Measurements from ENCODE around the gene MRPS5.
"Not testable (repeated sequence)": the region's sequence is repeated elsewhere in the genome, so short reads cannot be mapped to it uniquely, and the experiment has no call there.

Gene MRPS5

GRCh38 chr2:95041060-95041823 lies 80.4 kb downstream of the MRPS5 start:
- no peak overlapping the region for H3K4me3 ChIP-seq (replicated peaks; ENCODE audit: low read depth, low read length)
- no peak for TF ChIP-seq CTCF (IDR thresholded peaks at IDR 0.05; ENCODE audit: low read length, missing control alignments)
- DNase-seq (ENCODE audit: low read depth): no peak

GRCh38 chr2:95040426-95040825 lies 81.2 kb downstream of the MRPS5 start:
- DNase-seq (ENCODE audit: low read depth): no peak
- no peak for TF ChIP-seq CTCF (IDR thresholded peaks at IDR 0.05; ENCODE audit: low read length, missing control alignments)
- no peak overlapping the region for H3K4me3 ChIP-seq (replicated peaks; ENCODE audit: low read depth, low read length)

DNA sequence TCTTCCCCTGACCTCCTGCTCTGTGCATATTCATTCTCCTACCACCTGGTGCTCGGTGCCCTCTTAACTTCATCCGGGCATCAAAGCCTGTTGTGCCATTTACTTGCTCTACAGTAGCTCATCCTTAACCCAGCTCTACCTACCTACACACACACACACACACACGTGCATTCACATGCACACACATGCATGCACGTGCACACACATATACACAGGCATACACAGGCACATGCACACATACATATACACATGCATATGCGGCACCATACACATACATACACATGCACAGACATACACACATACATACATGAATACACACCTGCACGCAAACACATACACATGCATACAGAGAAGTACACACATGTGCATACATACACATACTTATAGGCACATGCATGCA lies 81.6 kb downstream of the MRPS5 start:
- TF ChIP-seq CTCF (IDR thresholded peaks at IDR 0.05; ENCODE audit: low read length, missing control alignments): no peak
- H3K4me3 ChIP-seq (replicated peaks; ENCODE audit: low read depth, low read length): no peak overlapping the region
- DNase-seq (ENCODE audit: low read depth): no peak

GRCh38 chr2:95039363-95039762 lies 82.2 kb downstream of the MRPS5 start:
- no peak for DNase-seq (ENCODE audit: low read depth)
- H3K4me3 ChIP-seq (replicated peaks; ENCODE audit: low read depth, low read length): no peak overlapping the region
- no peak for TF ChIP-seq CTCF (IDR thresholded peaks at IDR 0.05; ENCODE audit: low read length, missing control alignments)

- TF ChIP-seq CTCF (IDR thresholded peaks at IDR 0.05; ENCODE audit: low read length, missing control alignments): no peak
- H3K4me3 ChIP-seq (replicated peaks; ENCODE audit: low read depth, low read length): no peak overlapping the region
- DNase-seq (ENCODE audit: low read depth): no peak
Measured at GRCh38 chr2:95038635-95039298, 82.8 kb downstream of the MRPS5 start.

GRCh38 chr2:95037841-95038585 lies 83.6 kb downstream of the MRPS5 start:
- not testable (repeated sequence) for H3K4me3 ChIP-seq (replicated peaks; ENCODE audit: low read depth, low read length); DNase-seq (ENCODE audit: low read depth)

GRCh38 chr2:95037384-95037839 lies 84.2 kb downstream of the MRPS5 start:
- TF ChIP-seq CTCF (IDR thresholded peaks at IDR 0.05; ENCODE audit: low read length, missing control alignments): no peak
- DNase-seq (ENCODE audit: low read depth): no peak
- H3K4me3 ChIP-seq (replicated peaks; ENCODE audit: low read depth, low read length): no peak overlapping the region

Data from fibroblast of pulmonary artery (primary cell).